ENCODE measurements around the gene OLAH. TPM values are rescaled to one million over a fixed set of nuclear protein-coding genes. Genes with fewer than 3 reads are reported as not detected.

Gene OLAH
- total RNA-seq, 2 donors from 2014 or later, result 0.89 to 1.2 TPM

GRCh38 chr10:15088428-15089261 lies 44.9 kb downstream of the OLAH start, which contains the start of gene ACBD7:
Gene ACBD7, minus strand, starts transcription at chr10:15088776. Its CDS starts 48 bp downstream, at chr10:15088728.
- ATAC-seq (peak; percentile 100), DNase-seq (ENCODE audit: low spot score) (peak; percentile 88)
- Mint-ChIP-seq H3K27me3 (peaks cover 0 to 14% of the 10 kb centered on the region in 2 donors), H3K36me3 (no peaks in the 10 kb centered on the region), H3K4me3 (peak within 1 kb of the TSS; percentile 69), H3K9me3 (no peaks in the 10 kb centered on the region), H3K27ac (no peak within 1 kb of the TSS), H3K4me1 (ENCODE audit: low read depth in 2 of 2) (peaks cover 0 to 2% of the 10 kb centered on the region in 2 donors)

DNA sequence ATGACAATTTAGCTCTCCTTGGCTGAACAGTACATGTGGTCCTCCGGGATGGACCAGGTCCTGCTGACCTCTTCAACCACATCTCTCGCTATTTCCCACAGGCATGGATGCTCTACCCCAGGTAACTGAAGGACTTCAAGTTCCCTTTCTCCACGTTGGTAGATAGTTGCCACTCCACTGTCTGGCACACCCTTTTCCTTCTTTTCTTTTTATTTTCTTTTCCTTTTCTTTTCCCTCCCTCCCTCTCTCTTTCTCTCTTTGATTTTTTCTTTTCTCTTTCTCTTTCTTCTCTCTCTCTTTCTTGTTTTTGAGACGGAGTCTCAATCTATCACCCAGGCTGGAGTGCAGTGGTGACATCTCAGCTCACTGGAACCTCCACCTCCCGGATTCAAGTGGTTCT lies 47.7 kb downstream of the OLAH start:
- Mint-ChIP-seq H3K27ac (peak overlapping the region in 1 of 2 donors; percentile 22), H3K4me3 (no peak overlapping the region), H3K4me1 (ENCODE audit: low read depth in 2 of 2) (peaks cover 3 to 5% of the 10 kb centered on the region in 2 donors), H3K9me3 (no peaks in the 10 kb centered on the region), H3K36me3 (no peaks in the 10 kb centered on the region), H3K27me3 (peaks cover 0 to 14% of the 10 kb centered on the region in 2 donors)
- ATAC-seq (no peak), DNase-seq (ENCODE audit: low spot score) (no peak)

GRCh38 chr10:15092855-15093408 lies 49.2 kb downstream of the OLAH start:
- H3K36me3 Mint-ChIP-seq, result peaks cover 4% of the 10 kb centered on the region
- H3K9me3 Mint-ChIP-seq, result no peaks in the 10 kb centered on the region
- ATAC-seq (no peak), DNase-seq (ENCODE audit: low spot score) (no peak)
- peaks cover 13% of the 10 kb centered on the region in 2 donors for H3K4me1 Mint-ChIP-seq (ENCODE audit: low read depth in 2 of 2)
- no peak overlapping the region for H3K4me3 Mint-ChIP-seq
- no peak overlapping the region for H3K27ac Mint-ChIP-seq
- peaks cover 0 to 14% of the 10 kb centered on the region in 2 donors for H3K27me3 Mint-ChIP-seq

DNA sequence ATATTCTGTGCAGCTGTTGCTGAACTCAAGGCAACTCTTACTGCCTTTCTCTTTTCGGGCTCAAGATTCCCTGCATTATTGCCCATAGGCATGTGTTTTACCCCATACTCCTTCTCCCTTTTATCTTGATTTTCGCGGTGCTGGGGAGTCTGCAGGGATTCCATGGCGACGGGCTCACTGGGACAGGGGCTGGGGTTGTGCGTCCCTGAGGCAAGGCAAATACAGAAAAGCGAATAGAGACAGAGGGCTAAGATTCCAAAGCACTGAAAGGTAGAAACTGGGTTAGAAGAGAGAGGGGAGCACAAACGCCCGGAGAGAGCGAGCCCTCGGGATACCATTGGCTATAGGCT lies 52.9 kb downstream of the OLAH start:
- Mint-ChIP-seq H3K4me3 (peak overlapping the region; percentile 94), H3K9me3 (no peaks in the 10 kb centered on the region), H3K27me3 (peaks cover 0 to 8% of the 10 kb centered on the region in 2 donors), H3K4me1 (ENCODE audit: low read depth in 2 of 2) (peaks cover 24 to 33% of the 10 kb centered on the region in 2 donors), H3K36me3 (peaks cover 6% of the 10 kb centered on the region), H3K27ac (peak overlapping the region; percentile 92 to 99)
- ATAC-seq (no peak), DNase-seq (ENCODE audit: low spot score) (no peak)

DNA sequence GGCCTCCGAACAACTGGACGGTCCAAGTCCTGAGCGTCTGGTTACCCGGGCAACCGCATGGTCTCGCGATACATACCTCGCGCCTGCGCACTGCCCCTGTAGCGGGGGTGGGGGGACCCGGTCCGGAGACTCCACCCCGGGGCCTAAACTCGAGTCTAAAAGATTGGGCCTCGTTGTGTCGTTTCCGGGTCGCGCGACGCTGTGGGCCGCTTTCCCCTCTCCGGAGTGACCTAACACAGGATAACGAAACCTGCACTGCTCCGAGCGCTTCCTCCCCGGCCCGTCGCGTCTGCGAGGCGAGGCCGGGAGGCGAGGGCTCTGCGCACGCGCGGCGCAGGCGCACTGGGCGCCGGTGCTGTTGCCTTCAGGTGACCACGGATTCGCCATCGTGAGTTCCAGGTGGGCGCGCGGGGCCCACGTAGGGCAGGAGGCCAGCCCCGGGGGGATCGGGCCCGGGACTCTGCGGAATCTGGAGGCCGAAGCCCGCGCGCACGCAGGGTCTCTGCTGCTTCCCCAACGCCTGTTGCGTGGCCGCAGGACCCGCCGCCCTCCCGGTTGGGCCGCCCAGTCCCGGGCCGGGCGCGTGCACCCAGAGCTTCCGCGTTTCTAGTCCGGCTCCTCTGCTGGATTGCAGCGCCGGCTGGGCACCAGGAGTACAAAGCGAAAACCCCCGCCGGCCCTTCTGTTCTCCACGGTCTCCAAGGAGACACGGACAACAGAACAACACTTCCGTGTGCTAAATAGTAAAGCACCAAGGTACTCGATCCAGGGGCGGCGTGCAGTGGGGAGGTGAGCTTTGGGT lies 53.5 kb downstream of the OLAH start, which contains the start of gene RPP38:
RPP38 (plus strand) TSS at position 345 of the 802 bp plus-strand sequence. CDS start 5,960 bp downstream, outside the sequence.
- peak; percentile 98 for DNase-seq (ENCODE audit: low spot score)
- H3K27ac Mint-ChIP-seq, result peak within 1 kb of the TSS; percentile 92 to 99
- peak; percentile 95 to 96 for ATAC-seq
- no peaks in the 10 kb centered on the region for H3K9me3 Mint-ChIP-seq
- H3K4me3 Mint-ChIP-seq, result peak within 1 kb of the TSS; percentile 94
- peaks cover 6% of the 10 kb centered on the region for H3K36me3 Mint-ChIP-seq
- H3K27me3 Mint-ChIP-seq, result peaks cover 0 to 2% of the 10 kb centered on the region in 2 donors
- peaks cover 24 to 33% of the 10 kb centered on the region in 2 donors for H3K4me1 Mint-ChIP-seq (ENCODE audit: low read depth in 2 of 2)

DNA sequence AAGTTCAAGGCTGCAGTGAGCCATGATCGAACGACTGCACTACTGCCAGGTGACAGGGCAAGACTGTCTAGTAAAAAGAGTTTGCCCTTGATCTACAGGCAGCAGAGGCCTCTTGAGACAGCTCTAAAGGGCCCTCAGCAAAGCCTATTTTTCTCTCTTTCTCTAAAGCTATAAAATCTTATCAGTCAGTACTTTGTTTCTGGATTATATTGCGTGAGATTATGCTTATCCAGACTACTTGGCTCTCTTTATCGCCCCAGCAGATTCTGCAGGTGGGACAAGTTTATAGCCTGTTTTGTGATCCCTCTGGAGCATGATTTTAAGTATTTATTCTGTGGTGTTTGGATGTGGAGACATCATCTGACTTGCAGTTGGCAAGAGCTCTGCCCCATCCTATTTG lies 56.1 kb downstream of the OLAH start:
- DNase-seq (ENCODE audit: low spot score) (no peak), ATAC-seq (no peak)
- H3K27me3 Mint-ChIP-seq, result no peaks in the 10 kb centered on the region
- peak overlapping the region in 1 of 2 donors; percentile 11 for H3K27ac Mint-ChIP-seq
- H3K9me3 Mint-ChIP-seq, result no peaks in the 10 kb centered on the region
- H3K4me3 Mint-ChIP-seq, result peak overlapping the region; percentile 53
- H3K36me3 Mint-ChIP-seq, result peaks cover 13% of the 10 kb centered on the region
- H3K4me1 Mint-ChIP-seq (ENCODE audit: low read depth in 2 of 2), result peaks cover 24 to 33% of the 10 kb centered on the region in 2 donors

DNA sequence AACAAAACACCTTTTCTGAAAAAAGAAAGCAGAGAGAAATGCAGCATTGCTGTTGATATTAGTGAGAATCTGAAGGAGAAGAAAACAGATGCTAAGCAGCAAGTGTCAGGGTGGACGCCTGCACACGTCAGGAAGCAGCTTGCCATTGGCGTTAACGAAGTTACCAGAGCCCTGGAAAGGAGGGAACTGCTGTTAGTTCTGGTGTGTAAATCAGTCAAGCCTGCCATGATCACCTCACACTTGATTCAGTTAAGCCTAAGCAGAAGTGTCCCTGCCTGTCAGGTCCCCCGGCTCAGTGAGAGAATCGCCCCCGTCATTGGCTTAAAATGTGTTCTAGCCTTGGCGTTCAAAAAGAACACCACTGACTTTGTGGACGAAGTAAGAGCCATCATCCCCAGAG lies 59.8 kb downstream of the OLAH start:
- H3K4me1 Mint-ChIP-seq (ENCODE audit: low read depth in 2 of 2), result peaks cover 15 to 17% of the 10 kb centered on the region in 2 donors
- no peak overlapping the region for H3K4me3 Mint-ChIP-seq
- H3K9me3 Mint-ChIP-seq, result no peaks in the 10 kb centered on the region
- ATAC-seq (no peak), DNase-seq (ENCODE audit: low spot score) (no peak)
- no peaks in the 10 kb centered on the region for H3K27me3 Mint-ChIP-seq
- no peak overlapping the region for H3K27ac Mint-ChIP-seq
- peaks cover 7% of the 10 kb centered on the region for H3K36me3 Mint-ChIP-seq

GRCh38 chr10:15106352-15107013 lies 62.7 kb downstream of the OLAH start:
- Mint-ChIP-seq H3K27ac (no peak overlapping the region), H3K36me3 (peaks cover 7% of the 10 kb centered on the region)
- peak; percentile 83 to 87 for ATAC-seq

DNA sequence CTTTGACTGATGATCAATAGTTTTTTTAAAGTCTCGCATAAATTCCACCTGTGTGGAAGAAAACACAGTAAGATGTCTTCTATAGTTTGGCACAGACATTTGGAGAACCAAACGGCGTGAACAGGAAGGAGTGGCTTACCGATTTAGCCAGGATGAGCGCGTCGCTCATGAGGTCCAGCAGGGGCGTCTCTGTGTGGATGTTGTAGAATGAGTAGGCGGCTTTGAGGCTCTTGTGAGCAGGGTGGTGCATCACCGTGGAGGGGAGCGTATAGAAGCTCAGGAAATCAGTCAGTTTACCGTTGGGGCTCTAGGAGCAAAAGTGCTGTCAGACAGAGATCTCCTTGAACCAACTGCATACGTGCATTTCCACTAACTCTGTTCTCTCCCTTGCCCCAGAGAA lies 68.9 kb downstream of the OLAH start:
- Mint-ChIP-seq H3K9me3 (no peaks in the 10 kb centered on the region), H3K4me3 (no peak overlapping the region), H3K4me1 (ENCODE audit: low read depth in 2 of 2) (no peaks in the 10 kb centered on the region), H3K36me3 (peaks cover 8% of the 10 kb centered on the region), H3K27me3 (no peaks in the 10 kb centered on the region), H3K27ac (no peak overlapping the region)
- ATAC-seq, result no peak
- DNase-seq (ENCODE audit: low spot score), result no peak

More at GRCh38 chr10:15106352-15107013, 62.7 kb downstream of the OLAH start:
- Mint-ChIP-seq H3K4me1 (ENCODE audit: low read depth in 2 of 2) (peaks cover 0 to 4% of the 10 kb centered on the region in 2 donors), H3K9me3 (no peaks in the 10 kb centered on the region), H3K27me3 (no peaks in the 10 kb centered on the region), H3K4me3 (no peak overlapping the region)
- DNase-seq (ENCODE audit: low spot score), result peak; percentile 74

GRCh38 chr10:15113766-15114165 lies 70.0 kb downstream of the OLAH start:
- H3K4me1 Mint-ChIP-seq (ENCODE audit: low read depth in 2 of 2), result peaks cover 0 to 2% of the 10 kb centered on the region in 2 donors
- no peak for ATAC-seq
- H3K27me3 Mint-ChIP-seq, result no peaks in the 10 kb centered on the region
- no peak overlapping the region for H3K27ac Mint-ChIP-seq
- H3K9me3 Mint-ChIP-seq, result no peaks in the 10 kb centered on the region
- H3K4me3 Mint-ChIP-seq, result no peak overlapping the region
- peaks cover 8% of the 10 kb centered on the region for H3K36me3 Mint-ChIP-seq
- no peak for DNase-seq (ENCODE audit: low spot score)

- peaks cover 0 to 3% of the 10 kb centered on the region in 2 donors for H3K4me1 Mint-ChIP-seq (ENCODE audit: low read depth in 2 of 2)
- DNase-seq (ENCODE audit: low spot score) (no peak), ATAC-seq (no peak)
- H3K27me3 Mint-ChIP-seq, result no peaks in the 10 kb centered on the region
- no peak overlapping the region for H3K27ac Mint-ChIP-seq
- peaks cover 8% of the 10 kb centered on the region for H3K36me3 Mint-ChIP-seq
- H3K9me3 Mint-ChIP-seq, result no peaks in the 10 kb centered on the region
- no peak overlapping the region for H3K4me3 Mint-ChIP-seq
Observed at GRCh38 chr10:15116225-15116624, 72.5 kb downstream of the OLAH start.

DNA sequence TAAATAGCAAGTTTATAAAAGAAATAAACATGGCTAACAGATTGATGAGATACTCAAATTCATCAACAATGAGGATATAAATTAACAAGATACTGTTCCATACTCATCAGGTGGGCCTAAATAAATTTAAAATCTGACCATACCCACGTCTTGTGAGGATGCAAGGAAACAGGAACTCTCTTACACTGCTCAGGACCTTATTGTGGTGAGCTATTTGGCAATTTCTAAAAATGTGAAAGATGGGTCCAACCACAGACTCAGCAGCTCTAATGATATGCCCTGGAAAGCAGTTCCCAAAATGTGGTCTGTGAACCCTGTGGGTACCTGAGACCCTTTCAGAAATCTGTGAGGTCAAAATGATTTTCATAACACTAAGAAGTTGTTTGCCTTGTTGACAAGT lies 74.9 kb downstream of the OLAH start:
- no peak for DNase-seq (ENCODE audit: low spot score)
- H3K4me1 Mint-ChIP-seq (ENCODE audit: low read depth in 2 of 2), result peaks cover 2 to 3% of the 10 kb centered on the region in 2 donors
- H3K4me3 Mint-ChIP-seq, result no peak overlapping the region
- no peaks in the 10 kb centered on the region for H3K9me3 Mint-ChIP-seq
- peak in 1 of 2 donors; percentile 36 for ATAC-seq
- no peaks in the 10 kb centered on the region for H3K27me3 Mint-ChIP-seq
- no peak overlapping the region for H3K27ac Mint-ChIP-seq
- peaks cover 5% of the 10 kb centered on the region for H3K36me3 Mint-ChIP-seq

- Mint-ChIP-seq H3K27ac (no peak overlapping the region), H3K4me3 (no peak overlapping the region), H3K4me1 (ENCODE audit: low read depth in 2 of 2) (peaks cover 3 to 8% of the 10 kb centered on the region in 2 donors), H3K27me3 (no peaks in the 10 kb centered on the region), H3K36me3 (peaks cover 2% of the 10 kb centered on the region), H3K9me3 (no peaks in the 10 kb centered on the region)
- DNase-seq (ENCODE audit: low spot score) (no peak), ATAC-seq (no peak)
Observed at GRCh38 chr10:15120523-15120922, 76.8 kb downstream of the OLAH start.
